ENCODE data around the gene MME.

Gene MME

GRCh38 chr3:155052470-155052869, 27.6 kb upstream of the MME start:
- no peak for TF ChIP-seq POLR2AphosphoS5 (IDR thresholded peaks at IDR 0.05; ENCODE audit: low read depth, low read length)
- TF ChIP-seq FOXP2 (optimal IDR thresholded peaks at IDR 0.05; ENCODE audit: borderline replicate concordance, extremely low read depth, extremely low read length, insufficient read depth), result no peak
- TF ChIP-seq REST (IDR thresholded peaks at IDR 0.05; ENCODE audit: insufficient read depth in 1 of 2, low read depth in 2 of 2, low read length in 2 of 2), result no peak
- TF ChIP-seq SIN3A (IDR thresholded peaks at IDR 0.05; ENCODE audit: borderline replicate concordance, insufficient read depth, low read length), result no peak
- no peak for TF ChIP-seq TAF1 (IDR thresholded peaks at IDR 0.05; ENCODE audit: borderline replicate concordance, insufficient read depth, low read length)

- TF ChIP-seq TAF1 (IDR thresholded peaks at IDR 0.05; ENCODE audit: borderline replicate concordance, insufficient read depth, low read length) (no peak), SIN3A (IDR thresholded peaks at IDR 0.05; ENCODE audit: borderline replicate concordance, insufficient read depth, low read length) (no peak)
Observed at GRCh38 chr3:155053756-155054155, 26.4 kb upstream of the MME start.

- TF ChIP-seq POLR2AphosphoS5 (IDR thresholded peaks at IDR 0.05; ENCODE audit: low read depth, low read length), result no peak
- TF ChIP-seq TAF1 (IDR thresholded peaks at IDR 0.05; ENCODE audit: borderline replicate concordance, insufficient read depth, low read length), result no peak
- no peak for TF ChIP-seq SIN3A (IDR thresholded peaks at IDR 0.05; ENCODE audit: borderline replicate concordance, insufficient read depth, low read length)
- no peak for TF ChIP-seq REST (IDR thresholded peaks at IDR 0.05; ENCODE audit: insufficient read depth in 1 of 2, low read depth in 2 of 2, low read length in 2 of 2)
- no peak for TF ChIP-seq FOXP2 (optimal IDR thresholded peaks at IDR 0.05; ENCODE audit: borderline replicate concordance, extremely low read depth, extremely low read length, insufficient read depth)
Observed at GRCh38 chr3:155064920-155065319, 15.2 kb upstream of the MME start.

GRCh38 chr3:155065537-155065936, 14.6 kb upstream of the MME start:
- TF ChIP-seq POLR2AphosphoS5 (IDR thresholded peaks at IDR 0.05; ENCODE audit: low read depth, low read length), result no peak
- no peak for TF ChIP-seq TAF1 (IDR thresholded peaks at IDR 0.05; ENCODE audit: borderline replicate concordance, insufficient read depth, low read length)
- TF ChIP-seq FOXP2 (optimal IDR thresholded peaks at IDR 0.05; ENCODE audit: borderline replicate concordance, extremely low read depth, extremely low read length, insufficient read depth), result no peak
- TF ChIP-seq SIN3A (IDR thresholded peaks at IDR 0.05; ENCODE audit: borderline replicate concordance, insufficient read depth, low read length), result no peak
- TF ChIP-seq REST (IDR thresholded peaks at IDR 0.05; ENCODE audit: insufficient read depth in 1 of 2, low read depth in 2 of 2, low read length in 2 of 2), result no peak

GRCh38 chr3:155069729-155070128, 10.4 kb upstream of the MME start:
- TF ChIP-seq FOXP2 (optimal IDR thresholded peaks at IDR 0.05; ENCODE audit: borderline replicate concordance, extremely low read depth, extremely low read length, insufficient read depth), result no peak
- TF ChIP-seq TAF1 (IDR thresholded peaks at IDR 0.05; ENCODE audit: borderline replicate concordance, insufficient read depth, low read length), result no peak
- TF ChIP-seq POLR2AphosphoS5 (IDR thresholded peaks at IDR 0.05; ENCODE audit: low read depth, low read length), result no peak

- no peak for TF ChIP-seq FOXP2 (optimal IDR thresholded peaks at IDR 0.05; ENCODE audit: borderline replicate concordance, extremely low read depth, extremely low read length, insufficient read depth)
- no peak for TF ChIP-seq REST (IDR thresholded peaks at IDR 0.05; ENCODE audit: insufficient read depth in 1 of 2, low read depth in 2 of 2, low read length in 2 of 2)
- TF ChIP-seq POLR2AphosphoS5 (IDR thresholded peaks at IDR 0.05; ENCODE audit: low read depth, low read length), result no peak
- TF ChIP-seq TAF1 (IDR thresholded peaks at IDR 0.05; ENCODE audit: borderline replicate concordance, insufficient read depth, low read length), result no peak
- no peak for TF ChIP-seq SIN3A (IDR thresholded peaks at IDR 0.05; ENCODE audit: borderline replicate concordance, insufficient read depth, low read length)
Observed at GRCh38 chr3:155070316-155070715, 9.8 kb upstream of the MME start.

Measured in PFSK-1 (cell line).